GM12892 (cell line): Measurements from ENCODE around the gene ZNF579.

Experiments used
- POLR2A ChIP-seq: IDR thresholded peaks from 2 replicates; pipeline ENCODE4 v1.6.1; 2011; ENCODE audit warnings: low read depth, low read length, control low read depth
- POLR2AphosphoS5 ChIP-seq: IDR thresholded peaks from 2 replicates; pipeline ENCODE4 v1.6.1; 2011; ENCODE audit warnings: low read depth, low read length, control low read depth

GRCh38 chr19:55543567-55543966, 37.1 kb downstream of the ZNF579 start:
- no peak for TF ChIP-seq POLR2AphosphoS5
- no peak for TF ChIP-seq POLR2A
